ENCODE data around the gene CFAP100.

The CFAP100 gene

GRCh38 chr3:126432361-126433104, 37.8 kb downstream of the CFAP100 start:
- DNase-seq (ENCODE audit: low read depth), result peak; percentile 61
- H3K4me3 ChIP-seq (ENCODE audit: control insufficient read depth, low read depth, low read length), result no peak overlapping the region
- TF ChIP-seq, protein P1, sequence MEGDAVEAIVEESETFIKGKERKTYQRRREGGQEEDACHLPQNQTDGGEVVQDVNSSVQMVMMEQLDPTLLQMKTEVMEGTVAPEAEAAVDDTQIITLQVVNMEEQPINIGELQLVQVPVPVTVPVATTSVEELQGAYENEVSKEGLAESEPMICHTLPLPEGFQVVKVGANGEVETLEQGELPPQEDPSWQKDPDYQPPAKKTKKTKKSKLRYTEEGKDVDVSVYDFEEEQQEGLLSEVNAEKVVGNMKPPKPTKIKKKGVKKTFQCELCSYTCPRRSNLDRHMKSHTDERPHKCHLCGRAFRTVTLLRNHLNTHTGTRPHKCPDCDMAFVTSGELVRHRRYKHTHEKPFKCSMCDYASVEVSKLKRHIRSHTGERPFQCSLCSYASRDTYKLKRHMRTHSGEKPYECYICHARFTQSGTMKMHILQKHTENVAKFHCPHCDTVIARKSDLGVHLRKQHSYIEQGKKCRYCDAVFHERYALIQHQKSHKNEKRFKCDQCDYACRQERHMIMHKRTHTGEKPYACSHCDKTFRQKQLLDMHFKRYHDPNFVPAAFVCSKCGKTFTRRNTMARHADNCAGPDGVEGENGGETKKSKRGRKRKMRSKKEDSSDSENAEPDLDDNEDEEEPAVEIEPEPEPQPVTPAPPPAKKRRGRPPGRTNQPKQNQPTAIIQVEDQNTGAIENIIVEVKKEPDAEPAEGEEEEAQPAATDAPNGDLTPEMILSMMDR (conservative IDR thresholded peaks at IDR 0.05; ENCODE audit: control insufficient read depth, insufficient read depth, low read depth, low read length), result no peak

- TF ChIP-seq, protein P1 (conservative IDR thresholded peaks at IDR 0.05; ENCODE audit: control insufficient read depth, insufficient read depth, low read depth, low read length), result no peak
- no peak for DNase-seq (ENCODE audit: low read depth)
- no peak overlapping the region for H3K4me3 ChIP-seq (ENCODE audit: control insufficient read depth, low read depth, low read length)
Measured at GRCh38 chr3:126433105-126433430, 38.4 kb downstream of the CFAP100 start.

DNA sequence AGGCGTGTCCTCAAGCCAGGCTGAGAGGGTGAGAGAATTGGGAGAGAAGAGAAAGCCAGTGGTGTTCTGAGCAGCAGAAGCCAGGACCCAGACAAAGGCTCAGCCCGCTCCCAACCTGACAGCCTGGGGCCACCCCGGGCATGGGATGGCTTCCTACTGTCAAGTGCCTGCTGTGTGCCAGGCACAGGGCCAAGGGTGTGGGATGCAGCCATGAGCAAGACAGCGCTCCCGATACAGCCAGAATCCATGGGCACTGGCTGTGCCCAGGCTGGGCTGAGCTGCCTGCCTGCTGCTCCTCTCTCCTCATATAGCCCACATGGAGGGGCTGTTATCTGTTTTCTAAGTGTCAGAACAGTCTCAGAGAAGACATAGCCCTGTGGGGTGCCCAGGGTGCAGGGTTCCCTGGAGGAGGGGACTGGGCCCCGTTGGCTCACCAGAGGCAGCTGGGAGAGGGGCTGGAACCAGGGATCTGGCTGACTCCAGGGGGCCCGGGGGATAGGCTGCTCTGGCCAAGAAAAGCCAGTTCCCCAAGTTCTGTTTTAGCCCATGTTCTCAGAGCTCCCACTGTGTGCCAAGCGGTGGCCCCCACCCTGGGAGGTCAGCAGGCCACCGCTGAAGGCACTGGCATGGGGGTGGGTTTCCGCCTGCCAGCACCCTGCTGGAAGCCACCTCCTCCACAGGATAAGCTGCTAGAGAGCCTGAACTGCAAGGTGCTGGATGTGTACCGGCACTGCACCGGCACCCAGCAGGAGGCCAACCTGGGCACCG, 39.0 kb downstream of the CFAP100 start:
- TF ChIP-seq, protein P1 (conservative IDR thresholded peaks at IDR 0.05; ENCODE audit: control insufficient read depth, insufficient read depth, low read depth, low read length), result no peak
- no peak for DNase-seq (ENCODE audit: low read depth)
- H3K4me3 ChIP-seq (ENCODE audit: control insufficient read depth, low read depth, low read length), result no peak overlapping the region

- no peak for DNase-seq (ENCODE audit: low read depth)
- TF ChIP-seq, protein P1 (conservative IDR thresholded peaks at IDR 0.05; ENCODE audit: control insufficient read depth, insufficient read depth, low read depth, low read length), result no peak
- H3K4me3 ChIP-seq (ENCODE audit: control insufficient read depth, low read depth, low read length), result no peak overlapping the region
Measured at GRCh38 chr3:126434264-126434590, 39.5 kb downstream of the CFAP100 start.

- DNase-seq (ENCODE audit: low read depth), result no peak
- TF ChIP-seq, protein P1 (conservative IDR thresholded peaks at IDR 0.05; ENCODE audit: control insufficient read depth, insufficient read depth, low read depth, low read length), result no peak
- H3K4me3 ChIP-seq (ENCODE audit: control insufficient read depth, low read depth, low read length), result no peak overlapping the region
Measured at GRCh38 chr3:126434931-126435411, 40.3 kb downstream of the CFAP100 start.

GRCh38 chr3:126435456-126436315, 41.0 kb downstream of the CFAP100 start:
- no peak overlapping the region for H3K4me3 ChIP-seq (ENCODE audit: control insufficient read depth, low read depth, low read length)
- TF ChIP-seq, protein P1 (conservative IDR thresholded peaks at IDR 0.05; ENCODE audit: control insufficient read depth, insufficient read depth, low read depth, low read length), result no peak
- no peak for DNase-seq (ENCODE audit: low read depth)

All from fibroblast of mammary gland (primary cell).